CD4-positive, alpha-beta T cell treated with Interleukin-17A for 1 hour (primary cell): ENCODE measurements around the gene MAMSTR.
A peak's percentile ranks its signal among the peaks of the same experiment; 100 is the strongest.
"Not testable (repeated sequence)": the region's sequence is repeated elsewhere in the genome, so short reads cannot be mapped to it uniquely, and the experiment has no call there.

Experiments
- DNase-seq: peaks from one replicate; pipeline ENCODE4 v3.0.0-alpha.2; 2020

Gene MAMSTR, protein sequence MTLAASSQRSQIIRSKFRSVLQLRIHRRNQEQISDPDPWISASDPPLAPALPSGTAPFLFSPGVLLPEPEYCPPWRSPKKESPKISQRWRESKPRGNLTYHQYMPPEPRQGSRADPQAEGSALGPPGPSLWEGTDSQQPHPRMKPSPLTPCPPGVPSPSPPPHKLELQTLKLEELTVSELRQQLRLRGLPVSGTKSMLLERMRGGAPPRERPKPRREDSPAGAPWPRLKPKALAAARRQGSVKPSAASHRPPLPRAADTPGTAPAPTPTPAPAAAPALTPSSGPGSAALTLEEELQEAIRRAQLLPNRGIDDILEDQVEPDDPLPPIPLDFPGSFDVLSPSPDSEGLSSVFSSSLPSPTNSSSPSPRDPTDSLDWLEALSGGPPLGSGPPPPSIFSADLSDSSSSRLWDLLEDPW

GRCh38 chr19:48719263-48720171 lies at the start of gene MAMSTR:
Gene MAMSTR, minus strand, starts transcription at chr19:48719725. Its CDS starts 694 bp downstream, at chr19:48719031.
- no peak for DNase-seq

GRCh38 chr19:48768994-48769713 lies 49.6 kb upstream of the MAMSTR start:
- no peak for DNase-seq

GRCh38 chr19:48768171-48768753 lies 48.7 kb upstream of the MAMSTR start:
- DNase-seq = not testable (repeated sequence)

DNA sequence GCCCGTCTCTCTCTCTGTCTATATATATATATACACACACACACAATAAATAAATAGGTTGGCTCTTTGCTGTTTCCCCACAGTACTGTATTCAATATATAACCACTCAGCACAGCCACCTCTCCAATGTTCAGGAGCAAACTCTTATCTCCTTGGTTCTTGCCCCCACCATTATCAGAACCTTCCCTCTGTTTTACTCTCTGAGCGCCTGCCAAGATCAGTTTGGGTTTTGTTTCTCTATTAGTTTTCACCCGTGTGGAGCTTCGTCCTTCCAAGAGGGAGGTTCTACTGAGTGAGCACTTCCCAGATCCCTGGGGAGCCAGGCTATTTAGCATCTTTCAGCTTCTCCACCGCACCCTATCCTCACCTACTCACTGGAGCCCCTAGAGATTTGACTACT lies 46.3 kb upstream of the MAMSTR start:
- not testable (repeated sequence) for DNase-seq

- DNase-seq = no peak
Observed at GRCh38 chr19:48760504-48761205, 41.1 kb upstream of the MAMSTR start.

- no peak for DNase-seq
Observed at GRCh38 chr19:48757741-48758144, 38.2 kb upstream of the MAMSTR start.

DNA sequence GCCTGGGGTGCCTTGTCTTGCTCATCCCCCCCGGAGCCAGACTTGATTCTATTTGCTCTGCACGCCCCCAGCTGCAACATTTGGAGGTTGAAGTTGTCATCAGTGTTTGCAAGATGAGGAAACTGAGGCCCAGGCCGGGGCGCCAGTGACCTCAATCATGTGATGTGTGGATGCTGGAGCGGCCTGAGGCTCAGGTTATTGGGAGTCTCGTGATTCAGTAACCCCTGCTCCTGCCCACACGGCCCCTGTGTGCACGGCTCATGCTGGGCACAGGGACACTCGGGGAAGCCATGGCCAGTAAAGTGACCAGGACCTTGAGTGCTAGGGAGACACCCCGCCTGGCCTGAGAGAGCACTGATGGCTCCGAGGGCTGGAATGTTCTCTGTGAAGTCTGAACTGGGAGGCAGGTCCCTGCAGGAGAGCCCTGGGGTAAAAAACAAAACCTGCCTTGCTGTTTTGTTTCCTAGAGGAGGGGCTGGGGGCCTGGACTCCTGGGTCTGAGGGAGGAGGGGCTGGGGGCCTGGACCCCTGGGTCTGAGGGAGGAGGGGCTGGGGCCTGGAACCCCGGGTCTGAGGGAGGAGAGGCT lies 37.7 kb upstream of the MAMSTR start:
- DNase-seq = no peak

DNA sequence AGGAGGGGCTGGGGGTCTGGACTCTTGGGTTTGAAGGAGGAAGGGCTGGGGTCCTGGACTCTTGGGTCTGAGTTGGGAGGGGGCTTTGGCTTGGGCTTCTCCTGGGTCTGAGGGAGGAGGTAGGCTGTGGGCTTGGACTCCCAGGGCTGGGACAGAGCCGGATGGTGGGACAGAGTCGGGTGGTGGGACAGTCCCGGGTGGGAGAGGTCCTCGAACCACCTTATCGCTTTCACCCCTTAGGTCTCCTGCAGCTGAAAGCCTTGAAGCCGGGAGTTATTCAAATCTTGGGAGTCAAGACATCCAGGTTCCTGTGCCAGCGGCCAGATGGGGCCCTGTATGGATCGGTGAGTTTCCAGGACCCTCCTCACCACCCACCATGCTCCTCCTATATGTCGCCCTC lies 37.2 kb upstream of the MAMSTR start:
- no peak for DNase-seq

GRCh38 chr19:48756212-48756611 lies 36.7 kb upstream of the MAMSTR start:
- DNase-seq = no peak

DNA sequence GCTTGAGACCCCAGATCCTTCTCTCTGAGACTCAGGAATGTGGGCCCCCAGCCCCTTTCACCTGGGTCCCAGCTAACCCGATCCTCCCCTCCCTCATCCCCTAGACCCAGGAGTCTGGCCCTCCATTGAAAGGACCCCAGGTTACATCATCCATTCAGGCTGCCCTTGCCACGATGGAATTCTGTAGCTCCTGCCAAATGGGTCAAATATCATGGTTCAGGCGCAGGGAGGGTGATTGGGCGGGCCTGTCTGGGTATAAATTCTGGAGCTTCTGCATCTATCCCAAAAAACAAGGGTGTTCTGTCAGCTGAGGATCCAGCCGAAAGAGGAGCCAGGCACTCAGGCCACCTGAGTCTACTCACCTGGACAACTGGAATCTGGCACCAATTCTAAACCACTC lies 36.3 kb upstream of the MAMSTR start:
- no peak for DNase-seq

GRCh38 chr19:48755084-48755641 lies 35.6 kb upstream of the MAMSTR start, which contains the start of gene FGF21:
Gene FGF21, plus strand, starts transcription at chr19:48755524. Its CDS starts 713 bp downstream, at chr19:48756237.
- no peak for DNase-seq

DNA sequence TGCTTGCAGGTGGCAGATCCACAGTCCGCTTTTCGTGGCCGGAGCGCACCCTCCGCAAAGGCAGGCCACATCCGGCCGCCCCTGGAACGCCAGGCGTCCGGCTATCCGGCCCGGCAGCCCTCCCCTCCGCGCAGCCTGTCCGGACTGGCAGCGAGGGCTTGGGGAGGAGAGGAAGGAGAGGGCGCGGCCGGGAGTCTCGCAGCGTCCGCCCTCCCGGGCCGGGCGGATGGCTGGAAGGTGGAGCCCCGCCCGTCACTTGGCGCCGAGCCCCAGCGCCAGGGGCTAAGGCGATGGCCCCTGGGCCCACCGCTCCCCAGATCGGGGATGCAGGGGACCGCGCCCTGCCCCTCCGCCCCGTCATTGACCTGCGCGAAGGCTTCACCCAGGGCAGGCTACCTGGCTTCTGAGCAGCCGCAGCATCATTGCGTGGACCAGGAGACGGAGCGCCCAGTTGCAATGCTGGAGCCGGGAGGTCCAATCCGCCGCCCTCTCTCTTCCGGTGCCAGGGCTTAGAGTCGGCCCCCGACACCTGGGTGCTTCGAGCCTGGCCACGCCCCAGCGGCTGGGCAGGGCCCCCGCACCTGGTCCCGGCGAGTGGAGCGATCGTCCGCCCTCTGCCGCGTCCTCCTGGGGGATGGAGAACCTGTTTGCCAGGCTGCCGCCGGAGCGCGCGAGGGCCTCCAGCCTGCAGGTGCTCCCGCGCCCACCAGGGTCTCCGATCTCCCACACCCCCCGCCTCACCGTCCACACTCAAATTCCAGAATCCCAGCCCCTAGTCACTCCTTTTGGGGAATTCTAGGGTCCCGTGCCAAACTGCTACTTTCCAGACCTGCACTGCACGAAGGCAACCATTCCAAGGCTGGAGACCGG lies 33.2 kb upstream of the MAMSTR start, which contains the start of gene FUT1:
Gene FUT1, minus strand, starts transcription at position 146 of the 870 bp plus-strand sequence. CDS start 1,360 bp downstream, outside the sequence.
- DNase-seq = peak; percentile 35

DNA sequence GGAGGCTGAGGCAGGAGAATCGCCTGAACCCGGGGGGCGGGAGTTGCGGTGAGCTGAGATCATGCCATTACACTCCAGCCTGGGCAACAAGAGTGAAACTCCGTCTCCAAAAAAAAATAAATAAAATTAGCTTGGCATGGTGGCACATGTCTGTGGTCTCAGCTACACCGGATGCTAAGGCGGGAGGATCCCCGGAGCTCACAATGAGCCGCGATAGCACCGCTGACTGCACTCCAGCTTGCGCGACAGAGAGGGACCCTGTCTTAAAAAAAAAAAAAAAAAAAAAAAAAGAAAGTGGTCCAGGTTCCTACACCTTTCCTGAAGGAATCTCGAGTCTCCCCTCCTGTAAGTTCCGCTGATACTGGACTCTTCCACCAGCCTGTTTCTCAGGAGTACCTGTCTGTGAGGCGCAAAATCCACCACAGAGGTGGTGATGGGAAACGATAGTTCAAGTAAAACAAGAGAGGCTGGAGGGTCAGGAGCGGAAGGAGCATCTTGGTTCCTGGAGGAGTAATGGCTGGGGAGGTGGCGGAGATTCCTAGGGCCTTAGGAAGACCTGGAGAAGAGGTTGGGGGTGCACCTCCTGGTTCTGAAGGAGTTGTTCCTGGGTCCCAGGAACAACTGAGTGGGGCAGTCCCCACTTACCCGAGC lies 32.4 kb upstream of the MAMSTR start:
- DNase-seq = no peak

DNA sequence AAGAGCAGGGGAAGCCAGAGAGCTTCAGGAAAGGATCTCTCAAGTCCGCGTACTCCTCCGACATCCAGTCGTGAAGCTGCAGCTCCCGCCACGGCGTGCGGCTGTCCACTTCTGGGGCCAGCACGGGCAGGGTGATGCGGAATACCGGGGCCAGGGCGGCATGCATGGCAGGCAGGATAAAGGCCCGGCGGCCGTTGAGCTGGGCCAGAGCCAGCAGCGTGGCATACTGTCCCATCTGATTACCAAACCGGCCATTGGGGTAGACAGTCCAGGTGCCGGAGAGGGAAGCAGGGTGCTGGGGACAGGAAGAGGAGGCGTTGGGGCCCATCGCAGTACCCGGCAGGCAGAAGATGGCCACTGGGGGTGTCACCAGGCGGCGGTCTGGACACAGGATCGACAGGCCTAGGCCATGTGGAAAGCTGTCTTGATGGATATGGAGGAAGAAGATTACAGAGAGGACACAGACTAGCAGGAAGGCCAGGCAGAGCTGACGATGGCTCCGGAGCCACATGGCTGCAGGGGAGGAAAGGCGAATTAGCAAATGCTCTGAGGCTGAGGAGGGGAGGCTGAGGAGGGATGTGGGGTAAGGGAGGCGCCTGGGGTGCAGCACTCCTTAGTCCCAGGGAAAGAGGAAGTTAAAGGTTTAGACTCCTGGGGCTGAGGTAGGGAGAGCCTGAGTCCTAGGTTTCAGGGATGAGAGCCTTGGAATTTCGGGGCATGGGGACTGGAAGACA lies 31.4 kb upstream of the MAMSTR start:
- DNase-seq = no peak

DNA sequence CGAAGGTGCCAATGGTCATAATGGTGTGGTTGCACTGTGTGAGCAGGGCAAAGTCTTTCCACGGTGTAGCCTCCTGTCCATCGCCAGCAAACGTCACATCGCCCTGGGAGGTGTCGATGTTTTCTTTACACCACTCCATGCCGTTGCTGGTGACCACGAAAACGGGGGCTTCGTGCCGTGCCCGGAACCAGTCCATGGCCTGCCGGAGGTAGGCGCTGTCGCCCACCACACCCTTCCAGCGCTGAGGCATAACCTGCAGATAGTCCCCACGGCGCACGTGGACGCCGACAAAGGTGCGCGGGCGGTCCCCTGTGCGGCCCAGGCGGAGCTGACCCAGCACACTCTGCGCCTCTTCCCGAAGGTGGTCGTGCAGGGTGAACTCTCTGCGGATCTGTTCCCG lies 30.8 kb upstream of the MAMSTR start:
- no peak for DNase-seq

- DNase-seq = no peak
Observed at GRCh38 chr19:48749571-48750198, 30.2 kb upstream of the MAMSTR start.

- peak; percentile 68 for DNase-seq
Observed at GRCh38 chr19:48746738-48747575, 27.4 kb upstream of the MAMSTR start, which contains the start of gene IZUMO1. Gene IZUMO1, minus strand, starts transcription at chr19:48746909. Its CDS starts 1,050 bp downstream, at chr19:48745859.
